Measurements from ENCODE around the gene SLC35A3.

The SLC35A3 gene

GRCh38 chr1:100080331-100080730, 110.5 kb downstream of the SLC35A3 start:
- DNase-seq = no peak

All from activated CD4-positive, alpha-beta T cell treated with anti-CD3 and anti-CD28 coated beads, Interleukin-2, amount 50 U/mL, for 1 hour (primary cell).